Cardiac ventricle fibroblast (primary cell): Measurements from ENCODE around the gene PRADC1. TPM values are rescaled to one million over a fixed set of nuclear protein-coding genes. Genes with fewer than 3 reads are reported as not detected.

Experiments used
- total RNA-seq: library from RNA; depleted of rRNA; stranded (reverse); fragments of >200 nt; gene quantifications from 2 replicates; pipeline ENCODE4 v1.2.3, GENCODE V29; 2015

Gene PRADC1
- total RNA-seq: 23.9 and 28.3 TPM in 2 replicates

DNA sequence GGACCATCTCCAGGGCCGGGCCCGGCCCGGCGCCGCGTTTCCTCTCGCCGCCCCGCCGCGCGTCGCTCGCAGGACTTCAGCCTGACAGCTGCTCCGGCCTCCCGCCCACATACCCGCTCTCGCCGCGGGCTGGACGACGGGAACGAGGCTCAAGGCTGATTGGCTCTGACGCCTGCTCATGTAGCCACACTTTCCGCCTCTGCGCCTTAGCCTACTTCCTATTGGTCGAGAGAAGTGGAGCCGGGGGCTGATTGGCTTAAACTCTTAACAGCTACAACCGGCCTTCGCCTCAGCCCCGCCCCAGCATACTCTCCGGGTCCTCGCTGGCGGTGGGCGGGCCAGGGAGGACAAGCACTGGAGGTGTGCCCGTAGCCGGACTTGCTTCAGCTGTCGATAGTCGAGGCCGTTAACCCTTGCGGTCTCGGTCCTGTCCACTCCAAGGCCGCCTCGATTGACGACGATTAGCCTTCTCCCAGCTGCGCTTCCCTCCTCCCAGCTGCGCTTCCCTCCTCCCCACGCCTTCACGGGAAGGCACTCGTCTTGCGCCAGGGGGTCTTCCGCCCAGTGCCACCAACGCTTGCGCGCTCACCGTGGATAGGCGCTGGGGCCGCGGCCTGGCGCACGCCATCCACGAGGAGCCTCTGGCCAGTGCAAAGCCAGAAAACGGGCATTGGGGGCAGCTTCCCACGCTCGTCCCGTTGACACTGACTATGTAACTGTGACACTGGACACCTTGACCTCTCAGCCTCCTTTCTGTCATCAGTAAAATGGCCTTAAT lies at the start of gene PRADC1:
Gene PRADC1 (minus strand): TSS at position 86 of the 778 bp plus-strand sequence. CDS start 79 bp downstream, at position 7.

DNA sequence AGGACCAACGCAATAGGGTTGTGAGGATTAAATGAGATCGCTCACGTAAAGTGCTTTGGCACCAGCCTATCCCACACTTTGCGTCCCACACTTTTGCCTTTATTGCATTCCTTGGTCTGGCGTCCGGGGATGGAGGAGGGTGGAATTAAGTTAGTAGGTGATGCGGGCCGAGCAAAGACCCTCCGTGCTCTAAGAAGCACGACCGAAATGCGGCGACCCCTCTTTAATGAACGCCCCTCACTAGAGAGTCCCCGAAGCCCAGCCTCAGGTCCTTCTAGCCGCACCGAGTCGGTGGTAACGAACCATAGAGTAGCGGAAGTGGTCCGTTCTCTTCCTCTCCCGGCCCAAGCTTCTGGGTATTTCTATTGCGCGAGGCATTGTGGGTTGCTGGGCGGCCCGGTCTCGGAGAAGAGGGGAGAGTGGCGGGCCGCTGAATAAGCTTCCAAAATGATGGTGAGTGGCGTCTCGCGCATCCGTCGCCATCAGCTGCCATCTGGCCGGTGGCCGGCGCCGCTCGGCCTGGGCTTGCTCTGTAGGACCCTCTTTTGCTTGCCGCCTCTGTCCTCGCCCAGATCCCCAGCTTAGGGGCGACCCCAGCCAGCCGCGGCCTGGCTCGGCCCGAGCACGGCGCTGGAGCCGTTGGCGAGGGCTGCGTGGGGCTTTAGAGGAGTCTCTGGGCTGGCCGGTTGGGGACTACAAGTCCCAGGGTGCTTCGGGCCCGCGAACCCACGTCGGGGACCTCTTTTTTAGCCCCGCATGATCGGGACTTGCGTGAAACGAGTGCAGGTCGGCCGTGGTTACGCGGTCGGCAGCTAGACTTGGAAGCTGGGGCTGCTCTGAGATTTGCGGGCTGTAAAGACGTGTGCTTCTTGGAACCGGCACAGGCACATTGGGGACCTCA lies 1.1 kb upstream of the PRADC1 start, which contains the start of gene CCT7:
Gene CCT7 (plus strand): TSS at position 377 of the 901 bp plus-strand sequence. CDS start 71 bp downstream, at position 448.

DNA sequence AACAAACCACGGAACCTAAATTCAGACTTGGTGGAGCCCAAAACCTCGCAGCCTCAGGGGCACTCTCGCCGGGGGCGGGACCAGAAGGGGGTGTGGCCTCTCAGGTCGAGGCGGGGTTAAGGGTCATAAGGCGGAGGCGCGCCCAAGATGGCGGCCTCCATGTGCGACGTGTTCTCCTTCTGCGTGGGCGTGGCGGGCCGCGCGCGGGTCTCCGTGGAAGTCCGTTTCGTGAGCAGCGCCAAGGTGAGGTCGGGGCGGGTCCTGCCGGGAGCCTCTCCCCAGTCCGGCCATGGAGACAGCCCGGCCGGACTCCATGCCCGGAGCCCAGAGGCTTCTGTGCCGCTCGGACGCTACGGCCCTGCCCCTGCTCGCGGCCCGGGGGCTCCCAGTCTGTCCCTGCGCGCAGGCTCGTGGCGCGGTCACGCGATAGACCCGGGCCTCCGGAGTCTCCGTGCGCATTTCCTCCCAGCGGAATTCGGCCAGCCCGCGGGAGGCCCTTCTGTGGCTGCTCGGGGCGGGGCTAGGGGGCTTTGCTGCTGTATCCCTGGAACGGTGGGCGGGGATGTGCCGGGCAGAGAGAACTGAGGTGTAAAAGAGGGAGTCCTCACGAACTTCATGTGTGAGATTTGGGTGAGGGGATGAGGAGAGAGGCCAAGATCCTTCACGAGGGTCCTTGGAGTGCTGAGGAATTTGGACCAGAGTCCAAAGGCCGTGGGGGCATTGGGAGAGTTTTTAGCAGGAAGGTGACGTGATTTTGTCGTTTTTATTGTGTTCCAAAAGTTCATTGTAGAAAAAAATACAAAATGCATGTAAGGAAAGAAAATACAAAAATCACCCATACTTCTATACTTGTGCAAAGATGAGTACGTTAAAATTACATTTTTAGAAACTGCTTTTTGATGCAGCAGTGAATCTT lies 18.7 kb downstream of the PRADC1 start, which contains the start of gene SMYD5:
Gene SMYD5 (plus strand): TSS at position 126 of the 916 bp plus-strand sequence. CDS start 22 bp downstream, at position 148.

GRCh38 chr2:73202156-73203054 lies 30.6 kb downstream of the PRADC1 start, which contains the start of gene NOTO:
Gene NOTO (plus strand): TSS chr2:73202574. CDS start chr2:73202667, 93 bp downstream.

Other genes with a start within 250 kb of the PRADC1 start
- 10.3 and 15.6 TPM in 2 replicates for gene SFXN5, start 161.5 kb downstream of the PRADC1 start, total RNA-seq
- 32.6 and 36.6 TPM in 2 replicates for gene RAB11FIP5, start 120.3 kb downstream of the PRADC1 start, total RNA-seq
- gene NOTO, start 30.7 kb downstream of the PRADC1 start, total RNA-seq: not detected in 2 replicates
- 13.5 and 17.2 TPM in 2 replicates for gene SMYD5, start 19.0 kb downstream of the PRADC1 start, total RNA-seq
- gene CCT7, start 1.1 kb upstream of the PRADC1 start, total RNA-seq: 202 and 219 TPM in 2 replicates
- 1.7 and 2.4 TPM in 2 replicates for gene FBXO41, start 51.2 kb upstream of the PRADC1 start, total RNA-seq
- gene EGR4, start 60.3 kb upstream of the PRADC1 start, total RNA-seq: not detected in 2 replicates
- gene ALMS1, start 152.6 kb upstream of the PRADC1 start, total RNA-seq: 8.0 and 10.2 TPM in 2 replicates